ENCODE results near the gene INSIG1.

- TF ChIP-seq CTCF (IDR thresholded peaks at IDR 0.05 in 8 of 11, conservative IDR thresholded peaks at IDR 0.05 in 3 of 11): no peak
- TF ChIP-seq POLR2A (IDR thresholded peaks at IDR 0.05): no peak
Measured at GRCh38 chr7:155340721-155341120, 43.0 kb downstream of the INSIG1 start.
